ENCODE measurements around the gene SALL1. TPM values are rescaled to one million over a fixed set of nuclear protein-coding genes. Genes with fewer than 3 reads are reported as not detected.

The SALL1 gene
- total and polyA plus RNA-seq, 2 of the 13 experiments (the other 11 are each of a cell fraction or from before 2014, with no cell fraction given): 6.6 to 12.3 TPM

GRCh38 chr16:51124896-51125295, 26.2 kb downstream of the SALL1 start:
- H2AFZ ChIP-seq (ENCODE audit: low read length): no peak overlapping the region
- H4K20me1 ChIP-seq (ENCODE audit: insufficient read depth, low read length): no peaks in the 10 kb centered on the region
- intact Hi-C loops (cut with micrococcal nuclease; ENCODE audit: unreplicated experiment): no loop called here
- H3K27me3 ChIP-seq (ENCODE audit: control insufficient read depth in 1 of 2, insufficient read depth in 2 of 2, low read length in 2 of 2): no peaks in the 10 kb centered on the region
- H3K9me3 ChIP-seq (ENCODE audit: low read length): no peaks in the 10 kb centered on the region
- no TSS peak for BruUV-seq (replicated peaks)
- H3K27ac ChIP-seq (ENCODE audit: extremely low read length, insufficient read depth, low read length): peak overlapping the region; percentile 18
- peaks cover 68% of the 10 kb centered on the region for H3K4me1 ChIP-seq (ENCODE audit: insufficient read depth, low read length)
- POLR2A ChIA-PET: interaction anchor here (1.1 kb wide), 1 partner anchor 25 kb away, joined by 3 read pairs; no protein-coding TSS in a partner anchor
- no peaks in the 10 kb centered on the region for H3K79me2 ChIP-seq (ENCODE audit: insufficient read depth, low read length)
- FAIRE-seq (no peak), ATAC-seq (peak; percentile 37), DNase-seq (ENCODE audit: low spot score) (no peak)
- 97% methylated on average over 3 of the region's 3 CpGs for WGBS (ENCODE audit: low lambda C conversion rate)
- no peak overlapping the region for H3K9ac ChIP-seq (ENCODE audit: insufficient read depth, low read depth, low read length)
- no peak overlapping the region for H3K4me3 ChIP-seq (replicated peaks in 1 of 3; ENCODE audit: insufficient read depth in 1 of 3, low read depth in 2 of 3, low read length in 3 of 3)
- in situ Hi-C loops (cut with HindIII; ENCODE audit: extremely low pct_ligation_motif_present, low pct_unique_long_range_greater_than_20kb): no loop called here
- CTCF ChIA-PET (ENCODE audit: low intra/inter-chr PET ratio, low total read pairs): no interaction called here
- no peak overlapping the region for H3K4me2 ChIP-seq (ENCODE audit: low read depth, low read length)
- no peaks in the 10 kb centered on the region for H3K36me3 ChIP-seq (replicated peaks in 1 of 2; ENCODE audit: control insufficient read depth in 1 of 2, insufficient read depth in 2 of 2, low read length in 2 of 2)
- TF ChIP-seq ZBTB38 (CRISPR knock-in tag; IDR thresholded peaks at IDR 0.05) (0 out of 2 replicates have a peak, but pooled peaks have one; percentile 61), ZNF101 (CRISPR knock-in tag; IDR thresholded peaks at IDR 0.05; ENCODE audit: borderline replicate concordance, low read depth) (no peak), ZNF766 (CRISPR knock-in tag; IDR thresholded peaks at IDR 0.05; ENCODE audit: borderline replicate concordance) (no peak), MEIS2 (CRISPR knock-in tag; IDR thresholded peaks at IDR 0.05) (no peak), STAG1 (CRISPR knock-in tag; IDR thresholded peaks at IDR 0.05) (peak; percentile 43), ZNF362 (CRISPR knock-in tag; IDR thresholded peaks at IDR 0.05; ENCODE audit: borderline replicate concordance) (no peak), ZMYM3 (CRISPR knock-in tag; IDR thresholded peaks at IDR 0.05) (peak; percentile 20; the same call in 1 of the 2 replicates), CTCF (CRISPR knock-in tag; IDR thresholded peaks at IDR 0.05) (peak; percentile 48), PRMT3 (CRISPR knock-in tag; IDR thresholded peaks at IDR 0.05; ENCODE audit: borderline replicate concordance, low read depth) (no peak), AKAP8 (CRISPR knock-in tag; IDR thresholded peaks at IDR 0.05) (no peak), SP4 (CRISPR knock-in tag; IDR thresholded peaks at IDR 0.05) (0 out of 2 replicates have a peak, but pooled peaks have one; percentile 19), ZFP1 (CRISPR knock-in tag; IDR thresholded peaks at IDR 0.05) (no peak), ZNF790 (CRISPR knock-in tag; IDR thresholded peaks at IDR 0.05; ENCODE audit: borderline replicate concordance) (0 out of 2 replicates have a peak, but pooled peaks have one; percentile 27), ZNF33B (CRISPR knock-in tag; IDR thresholded peaks at IDR 0.05) (no peak), ZNF7 (CRISPR knock-in tag; IDR thresholded peaks at IDR 0.05) (no peak), PITX1 (CRISPR knock-in tag; IDR thresholded peaks at IDR 0.05) (no peak), ZNF136 (CRISPR knock-in tag; IDR thresholded peaks at IDR 0.05; ENCODE audit: low read depth) (no peak), GTF2F1 (IDR thresholded peaks at IDR 0.05; ENCODE audit: low read length) (no peak), PCBP2 (optimal IDR thresholded peaks at IDR 0.05; ENCODE audit: low read depth, low read length, poor library complexity, severe bottlenecking) (no peak)
- TF ChIP-seq, protein P1, sequence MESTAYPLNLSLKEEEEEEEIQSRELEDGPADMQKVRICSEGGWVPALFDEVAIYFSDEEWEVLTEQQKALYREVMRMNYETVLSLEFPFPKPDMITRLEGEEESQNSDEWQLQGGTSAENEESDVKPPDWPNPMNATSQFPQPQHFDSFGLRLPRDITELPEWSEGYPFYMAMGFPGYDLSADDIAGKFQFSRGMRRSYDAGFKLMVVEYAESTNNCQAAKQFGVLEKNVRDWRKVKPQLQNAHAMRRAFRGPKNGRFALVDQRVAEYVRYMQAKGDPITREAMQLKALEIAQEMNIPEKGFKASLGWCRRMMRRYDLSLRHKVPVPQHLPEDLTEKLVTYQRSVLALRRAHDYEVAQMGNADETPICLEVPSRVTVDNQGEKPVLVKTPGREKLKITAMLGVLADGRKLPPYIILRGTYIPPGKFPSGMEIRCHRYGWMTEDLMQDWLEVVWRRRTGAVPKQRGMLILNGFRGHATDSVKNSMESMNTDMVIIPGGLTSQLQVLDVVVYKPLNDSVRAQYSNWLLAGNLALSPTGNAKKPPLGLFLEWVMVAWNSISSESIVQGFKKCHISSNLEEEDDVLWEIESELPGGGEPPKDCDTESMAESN (CRISPR knock-in tag; conservative IDR thresholded peaks at IDR 0.05): 0 out of 2 replicates have a peak, but pooled peaks have one; percentile 4
- TF ChIP-seq, protein P2, sequence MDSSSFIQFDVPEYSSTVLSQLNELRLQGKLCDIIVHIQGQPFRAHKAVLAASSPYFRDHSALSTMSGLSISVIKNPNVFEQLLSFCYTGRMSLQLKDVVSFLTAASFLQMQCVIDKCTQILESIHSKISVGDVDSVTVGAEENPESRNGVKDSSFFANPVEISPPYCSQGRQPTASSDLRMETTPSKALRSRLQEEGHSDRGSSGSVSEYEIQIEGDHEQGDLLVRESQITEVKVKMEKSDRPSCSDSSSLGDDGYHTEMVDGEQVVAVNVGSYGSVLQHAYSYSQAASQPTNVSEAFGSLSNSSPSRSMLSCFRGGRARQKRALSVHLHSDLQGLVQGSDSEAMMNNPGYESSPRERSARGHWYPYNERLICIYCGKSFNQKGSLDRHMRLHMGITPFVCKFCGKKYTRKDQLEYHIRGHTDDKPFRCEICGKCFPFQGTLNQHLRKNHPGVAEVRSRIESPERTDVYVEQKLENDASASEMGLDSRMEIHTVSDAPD (CRISPR knock-in tag; IDR thresholded peaks at IDR 0.05): 0 out of 2 replicates have a peak, but pooled peaks have one; percentile 34

Measured in HepG2 (cell line).